ENCODE results near the gene ZNF354B. TPM values are rescaled to one million over a fixed set of nuclear protein-coding genes. Genes with fewer than 3 reads are reported as not detected.
"Not testable (repeated sequence)": the region's sequence is repeated elsewhere in the genome, so short reads cannot be mapped to it uniquely, and the experiment has no call there.

The ZNF354B gene
- total RNA-seq, 1 donor from 2014 or later: 15.7 TPM

DNA sequence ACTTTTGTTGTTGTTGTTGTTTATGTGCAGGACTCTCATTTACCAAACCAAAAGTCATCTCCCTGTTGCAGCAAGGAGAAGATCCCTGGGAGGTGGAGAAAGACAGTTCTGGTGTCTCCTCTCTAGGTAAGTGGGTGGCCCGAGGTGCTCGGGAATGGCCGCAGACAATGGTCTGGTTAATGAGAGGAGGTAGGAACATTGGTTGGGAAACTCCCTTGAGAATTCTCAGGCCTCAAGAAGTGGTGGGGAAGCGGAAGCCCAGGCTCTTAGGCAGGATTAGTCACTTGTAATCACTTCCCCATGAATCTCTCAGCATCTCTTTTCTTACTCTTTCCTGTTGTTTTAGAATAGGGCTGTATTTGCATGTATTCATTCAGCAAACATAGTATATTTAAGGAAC is 7.2 kb downstream of the ZNF354B start:
- Histone ChIP-seq H3K27me3 (no peaks in the 10 kb centered on the region), H3K4me1 (peaks cover 3% of the 10 kb centered on the region), H3K4me3 (no peak overlapping the region), H3K9me3 (no peaks in the 10 kb centered on the region), H3K27ac (no peak overlapping the region), H3K36me3 (peaks cover 69% of the 10 kb centered on the region)
- TF ChIP-seq, protein P1, sequence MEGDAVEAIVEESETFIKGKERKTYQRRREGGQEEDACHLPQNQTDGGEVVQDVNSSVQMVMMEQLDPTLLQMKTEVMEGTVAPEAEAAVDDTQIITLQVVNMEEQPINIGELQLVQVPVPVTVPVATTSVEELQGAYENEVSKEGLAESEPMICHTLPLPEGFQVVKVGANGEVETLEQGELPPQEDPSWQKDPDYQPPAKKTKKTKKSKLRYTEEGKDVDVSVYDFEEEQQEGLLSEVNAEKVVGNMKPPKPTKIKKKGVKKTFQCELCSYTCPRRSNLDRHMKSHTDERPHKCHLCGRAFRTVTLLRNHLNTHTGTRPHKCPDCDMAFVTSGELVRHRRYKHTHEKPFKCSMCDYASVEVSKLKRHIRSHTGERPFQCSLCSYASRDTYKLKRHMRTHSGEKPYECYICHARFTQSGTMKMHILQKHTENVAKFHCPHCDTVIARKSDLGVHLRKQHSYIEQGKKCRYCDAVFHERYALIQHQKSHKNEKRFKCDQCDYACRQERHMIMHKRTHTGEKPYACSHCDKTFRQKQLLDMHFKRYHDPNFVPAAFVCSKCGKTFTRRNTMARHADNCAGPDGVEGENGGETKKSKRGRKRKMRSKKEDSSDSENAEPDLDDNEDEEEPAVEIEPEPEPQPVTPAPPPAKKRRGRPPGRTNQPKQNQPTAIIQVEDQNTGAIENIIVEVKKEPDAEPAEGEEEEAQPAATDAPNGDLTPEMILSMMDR (IDR thresholded peaks at IDR 0.05): no peak
- ATAC-seq (no peak), DNase-seq (no peak)
- intact Hi-C loops (cut with DNase I): no loop called here

GRCh38 chr5:178869577-178869976 is 9.8 kb downstream of the ZNF354B start:
- ATAC-seq: peak; percentile 13
- TF ChIP-seq, protein P1 (IDR thresholded peaks at IDR 0.05): no peak
- no peaks in the 10 kb centered on the region for H3K4me1 ChIP-seq
- peaks cover 12% of the 10 kb centered on the region for H3K9me3 ChIP-seq
- peaks cover 66% of the 10 kb centered on the region for H3K36me3 ChIP-seq
- H3K27ac ChIP-seq: no peak overlapping the region
- intact Hi-C loops (cut with DNase I): no loop called here
- no peak overlapping the region for H3K4me3 ChIP-seq
- no peak for DNase-seq
- no peaks in the 10 kb centered on the region for H3K27me3 ChIP-seq

- DNase-seq (no peak), ATAC-seq (no peak)
- H3K27ac ChIP-seq: no peak overlapping the region
- peaks cover 14% of the 10 kb centered on the region for H3K9me3 ChIP-seq
- peaks cover 71% of the 10 kb centered on the region for H3K36me3 ChIP-seq
- H3K27me3 ChIP-seq: no peaks in the 10 kb centered on the region
- intact Hi-C loops (cut with DNase I): no loop called here
- no peaks in the 10 kb centered on the region for H3K4me1 ChIP-seq
- TF ChIP-seq, protein P1 (IDR thresholded peaks at IDR 0.05): no peak
- H3K4me3 ChIP-seq: no peak overlapping the region
Observed at GRCh38 chr5:178870411-178870810, 10.7 kb downstream of the ZNF354B start.

GRCh38 chr5:178872302-178872701 is 12.5 kb downstream of the ZNF354B start:
- Histone ChIP-seq H3K9me3 (peaks cover 14% of the 10 kb centered on the region), H3K4me3 (no peak overlapping the region), H3K27ac (no peak overlapping the region), H3K4me1 (no peaks in the 10 kb centered on the region), H3K36me3 (peaks cover 59% of the 10 kb centered on the region), H3K27me3 (no peaks in the 10 kb centered on the region)
- no peak for ATAC-seq
- intact Hi-C loops (cut with DNase I): no loop called here
- no peak for DNase-seq
- TF ChIP-seq, protein P1 (IDR thresholded peaks at IDR 0.05): no peak

GRCh38 chr5:178883115-178883694 is 23.5 kb downstream of the ZNF354B start:
- H3K27me3 ChIP-seq; DNase-seq; H3K4me3 ChIP-seq; H3K4me1 ChIP-seq; ATAC-seq; intact Hi-C loops (cut with DNase I); H3K27ac ChIP-seq: not testable (repeated sequence)
- H3K9me3 ChIP-seq: peaks cover 70% of the 10 kb centered on the region
- H3K36me3 ChIP-seq: peaks cover 32% of the 10 kb centered on the region

DNA sequence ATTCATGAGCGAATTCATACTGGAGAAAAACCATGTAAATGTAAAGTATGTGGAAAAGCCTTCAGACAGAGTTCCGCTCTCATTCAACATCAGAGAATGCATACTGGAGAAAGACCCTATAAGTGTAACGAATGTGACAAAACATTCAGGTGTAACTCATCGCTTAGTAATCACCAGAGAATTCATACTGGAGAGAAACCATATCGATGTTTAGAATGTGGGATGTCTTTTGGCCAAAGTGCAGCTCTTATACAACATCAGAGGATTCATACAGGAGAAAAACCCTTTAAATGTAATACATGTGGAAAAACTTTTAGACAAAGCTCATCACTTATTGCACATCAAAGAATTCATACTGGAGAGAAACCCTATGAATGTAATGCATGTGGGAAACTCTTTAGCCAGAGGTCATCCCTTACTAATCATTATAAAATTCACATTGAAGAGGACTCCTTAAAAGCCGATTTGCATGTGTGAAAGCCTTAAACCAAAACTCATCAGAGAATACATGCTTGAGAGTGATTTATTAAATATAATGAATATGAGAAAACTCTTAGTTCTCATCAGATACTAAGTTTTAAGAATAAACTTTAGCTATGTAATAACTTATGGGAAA is 24.2 kb downstream of the ZNF354B start:
- no peaks in the 10 kb centered on the region for H3K27me3 ChIP-seq
- TF ChIP-seq, protein P1 (IDR thresholded peaks at IDR 0.05): no peak
- no peak overlapping the region for H3K4me3 ChIP-seq
- H3K27ac ChIP-seq: no peak overlapping the region
- ATAC-seq (no peak), DNase-seq (no peak)
- H3K36me3 ChIP-seq: peaks cover 36% of the 10 kb centered on the region
- H3K4me1 ChIP-seq: no peaks in the 10 kb centered on the region
- intact Hi-C loops (cut with DNase I): no loop called here
- peaks cover 74% of the 10 kb centered on the region for H3K9me3 ChIP-seq
